ENCODE data around the gene SUN2. TPM values are rescaled to one million over a fixed set of nuclear protein-coding genes. Genes with fewer than 3 reads are reported as not detected.

SUN2 gene
- total and polyA plus RNA-seq, 2 donors (not counting 3 experiments of a cell fraction or from before 2014, with no cell fraction given), result 76.7 to 133 TPM

DNA sequence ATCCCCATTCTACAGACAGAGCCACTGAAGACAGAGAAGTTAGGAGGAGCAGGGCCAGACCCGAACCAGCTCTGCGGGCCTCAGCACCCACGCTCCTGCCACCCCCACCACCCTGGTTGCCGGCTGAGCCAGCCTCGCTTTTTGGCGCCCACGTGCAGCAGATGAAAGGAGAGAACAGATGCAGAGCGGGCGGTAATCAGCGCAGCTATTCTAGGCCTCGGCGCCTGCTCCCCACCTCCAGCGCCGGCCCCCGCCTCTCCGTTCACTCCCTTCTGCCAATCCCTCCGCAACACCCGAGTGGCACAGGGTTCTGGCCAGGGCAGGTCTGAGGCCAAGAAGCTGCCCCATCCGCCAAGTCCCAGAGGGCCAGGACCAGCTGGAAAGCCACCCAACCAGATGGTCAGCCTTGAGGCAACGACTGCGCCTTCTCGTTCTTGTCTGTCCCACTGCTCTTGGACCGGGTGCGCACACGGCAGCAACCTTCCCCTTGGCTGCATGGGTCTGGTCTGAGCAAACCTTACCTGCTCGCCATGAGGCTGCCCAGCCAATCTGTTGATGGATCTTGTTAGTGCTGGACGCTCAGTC is 21.4 kb upstream of the SUN2 start:
- Histone ChIP-seq H3K4me3 (replicated peaks in 1 of 3; ENCODE audit: insufficient read depth in 1 of 3, low read depth in 1 of 3, low read length in 3 of 3) (no peak overlapping the region), H3K9ac (replicated peaks; ENCODE audit: extremely low read depth, insufficient read depth, low read length) (no peak overlapping the region), H3K9me1 (replicated peaks; ENCODE audit: control insufficient read depth, extremely low read depth, insufficient read depth, low read length) (no peaks in the 10 kb centered on the region), H3K79me2 (ENCODE audit: control insufficient read depth, insufficient read depth, low read length) (no peaks in the 10 kb centered on the region), H3K9me3 (replicated peaks; ENCODE audit: control insufficient read depth, insufficient read depth, low read length) (no peaks in the 10 kb centered on the region), H3K27ac (ENCODE audit: insufficient read depth, low read depth, low read length) (no peak overlapping the region), H3K4me2 (ENCODE audit: insufficient read depth, low read length) (no peak overlapping the region), H3K4me1 (ENCODE audit: control insufficient read depth, extremely low read depth, insufficient read depth, low read length) (no peaks in the 10 kb centered on the region), H3K36me3 (ENCODE audit: control insufficient read depth in 2 of 2, extremely low read depth in 1 of 2, insufficient read depth in 2 of 2, low read length in 2 of 2) (no peaks in the 10 kb centered on the region), H3K27me3 (ENCODE audit: control insufficient read depth in 2 of 2, insufficient read depth in 2 of 2, low read length in 2 of 2) (no peaks in the 10 kb centered on the region), H4K20me1 (replicated peaks; ENCODE audit: control insufficient read depth, extremely low read depth, insufficient read depth, low read length) (no peaks in the 10 kb centered on the region), H2AFZ (ENCODE audit: low read depth, low read length) (no peak overlapping the region)
- dilution Hi-C loops (cut with MboI; ENCODE audit: extremely low pct_ligation_motif_present, low sequenced_read_pairs), result no loop called here
- FAIRE-seq (no peak), DNase-seq (ENCODE audit: low read depth, low spot score) (no peak)
- CTCF ChIA-PET, result interaction anchor here (2.0 kb wide), 1 partner anchor 9 kb away, joined by 20 read pairs; no protein-coding TSS in a partner anchor
- TF ChIP-seq FOS (IDR thresholded peaks at IDR 0.05; ENCODE audit: borderline replicate concordance, insufficient read depth, low read length) (no peak), POLR2A (IDR thresholded peaks at IDR 0.05; ENCODE audit: low read depth, low read length) (no peak), EZH2 (IDR thresholded peaks at IDR 0.05; ENCODE audit: borderline replicate concordance, low read depth, low read length, severe bottlenecking) (no peak), GATA2 (IDR thresholded peaks at IDR 0.05; ENCODE audit: insufficient read depth, insufficient read length, low read depth, low read length) (no peak), JUN (IDR thresholded peaks at IDR 0.05; ENCODE audit: borderline replicate concordance, insufficient read depth, insufficient read length, low read depth) (no peak), MYC (IDR thresholded peaks at IDR 0.05; ENCODE audit: low read depth, low read length) (no peak)
- TF ChIP-seq, protein P1, sequence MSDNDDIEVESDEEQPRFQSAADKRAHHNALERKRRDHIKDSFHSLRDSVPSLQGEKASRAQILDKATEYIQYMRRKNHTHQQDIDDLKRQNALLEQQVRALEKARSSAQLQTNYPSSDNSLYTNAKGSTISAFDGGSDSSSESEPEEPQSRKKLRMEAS (IDR thresholded peaks at IDR 0.05; ENCODE audit: insufficient read depth, insufficient read length), result no peak
- TF ChIP-seq, protein P2, sequence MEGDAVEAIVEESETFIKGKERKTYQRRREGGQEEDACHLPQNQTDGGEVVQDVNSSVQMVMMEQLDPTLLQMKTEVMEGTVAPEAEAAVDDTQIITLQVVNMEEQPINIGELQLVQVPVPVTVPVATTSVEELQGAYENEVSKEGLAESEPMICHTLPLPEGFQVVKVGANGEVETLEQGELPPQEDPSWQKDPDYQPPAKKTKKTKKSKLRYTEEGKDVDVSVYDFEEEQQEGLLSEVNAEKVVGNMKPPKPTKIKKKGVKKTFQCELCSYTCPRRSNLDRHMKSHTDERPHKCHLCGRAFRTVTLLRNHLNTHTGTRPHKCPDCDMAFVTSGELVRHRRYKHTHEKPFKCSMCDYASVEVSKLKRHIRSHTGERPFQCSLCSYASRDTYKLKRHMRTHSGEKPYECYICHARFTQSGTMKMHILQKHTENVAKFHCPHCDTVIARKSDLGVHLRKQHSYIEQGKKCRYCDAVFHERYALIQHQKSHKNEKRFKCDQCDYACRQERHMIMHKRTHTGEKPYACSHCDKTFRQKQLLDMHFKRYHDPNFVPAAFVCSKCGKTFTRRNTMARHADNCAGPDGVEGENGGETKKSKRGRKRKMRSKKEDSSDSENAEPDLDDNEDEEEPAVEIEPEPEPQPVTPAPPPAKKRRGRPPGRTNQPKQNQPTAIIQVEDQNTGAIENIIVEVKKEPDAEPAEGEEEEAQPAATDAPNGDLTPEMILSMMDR (IDR thresholded peaks at IDR 0.05; ENCODE audit: extremely low read depth in 1 of 2, insufficient read depth in 1 of 2, low read depth in 1 of 2, low read length in 2 of 2), result no peak
- POLR2A ChIA-PET, result no interaction called here
- intact Hi-C loops (cut with micrococcal nuclease), result no loop called here
- no TSS peak for BruUV-seq (replicated peaks)
